Osteocyte (in vitro differentiated cells): ENCODE results near the gene ALDH1L2. TPM values are rescaled to one million over a fixed set of nuclear protein-coding genes. Genes with fewer than 3 reads are reported as not detected.
A peak's percentile ranks its signal among the peaks of the same experiment; 100 is the strongest.

Experiments
- DNase-seq: peaks from one replicate; pipeline ENCODE4 v3.0.0; 2021; ENCODE audit warnings: mixed read lengths; ENCODE audit not compliant: unreplicated experiment; ENCODE audit errors: extremely low spot score
- H3K27ac Mint-ChIP-seq: one replicate; pipeline ENCODE4 v1.8.0; 2021; ENCODE audit warnings: mild to moderate bottlenecking, mixed read lengths; ENCODE audit not compliant: unreplicated experiment
- H3K27me3 Mint-ChIP-seq: one replicate; pipeline ENCODE4 v1.8.0; 2021; ENCODE audit warnings: mixed read lengths; ENCODE audit not compliant: unreplicated experiment
- H3K36me3 Mint-ChIP-seq: one replicate; pipeline ENCODE4 v1.8.0; 2021; ENCODE audit warnings: mixed read lengths; ENCODE audit not compliant: unreplicated experiment
- H3K4me1 Mint-ChIP-seq: one replicate; pipeline ENCODE4 v1.8.0; 2021; ENCODE audit warnings: mixed read lengths; ENCODE audit not compliant: unreplicated experiment
- H3K4me3 Mint-ChIP-seq: one replicate; pipeline ENCODE4 v1.8.0; 2021; ENCODE audit warnings: mild to moderate bottlenecking, moderate library complexity, mixed read lengths; ENCODE audit not compliant: unreplicated experiment
- H3K9me3 Mint-ChIP-seq: one replicate; pipeline ENCODE4 v1.8.0; 2021; ENCODE audit warnings: mixed read lengths; ENCODE audit not compliant: unreplicated experiment
- total RNA-seq: library from RNA; stranded (reverse); gene quantifications from 2 replicates; pipeline ENCODE4 v1.2.1, GENCODE V29; 2021
- TF ChIP-seq, protein P1 (sequence below): fragments of 200-600 bp; sonication (generic); IDR thresholded peaks from 2 replicates; pipeline ENCODE4 v1.5.0; 2021; ENCODE audit warnings: antibody characterized with exemption, mild to moderate bottlenecking, moderate library complexity

Gene ALDH1L2
- total RNA-seq, 1 donor from 2014 or later: 85.5 TPM

DNA sequence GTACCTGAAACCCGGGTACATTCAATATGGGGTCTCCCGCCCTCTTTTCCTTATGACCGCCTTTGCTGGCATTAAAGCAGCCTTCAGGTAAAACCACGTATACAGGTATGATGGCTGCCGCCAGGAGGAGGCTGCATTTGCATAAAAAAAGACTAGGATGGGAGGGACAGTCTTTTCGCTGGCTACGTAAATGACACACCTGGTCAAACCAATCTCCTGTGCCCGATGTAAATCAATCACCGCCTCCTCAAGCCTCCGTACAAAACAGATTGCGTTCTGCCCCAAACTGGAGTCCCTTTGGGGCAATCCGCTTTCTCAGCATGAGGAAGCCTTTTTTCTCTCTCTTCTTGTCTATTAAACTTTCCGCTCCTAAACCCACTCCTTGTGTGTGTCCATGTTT lies 8.1 kb upstream of the ALDH1L2 start:
- Mint-ChIP-seq H3K27ac (no peak overlapping the region), H3K4me3 (no peak overlapping the region), H3K4me1 (no peaks in the 10 kb centered on the region), H3K27me3 (peaks cover 24% of the 10 kb centered on the region), H3K36me3 (peaks cover 3% of the 10 kb centered on the region), H3K9me3 (peaks cover 7% of the 10 kb centered on the region)
- DNase-seq: no peak
- TF ChIP-seq, protein P1, sequence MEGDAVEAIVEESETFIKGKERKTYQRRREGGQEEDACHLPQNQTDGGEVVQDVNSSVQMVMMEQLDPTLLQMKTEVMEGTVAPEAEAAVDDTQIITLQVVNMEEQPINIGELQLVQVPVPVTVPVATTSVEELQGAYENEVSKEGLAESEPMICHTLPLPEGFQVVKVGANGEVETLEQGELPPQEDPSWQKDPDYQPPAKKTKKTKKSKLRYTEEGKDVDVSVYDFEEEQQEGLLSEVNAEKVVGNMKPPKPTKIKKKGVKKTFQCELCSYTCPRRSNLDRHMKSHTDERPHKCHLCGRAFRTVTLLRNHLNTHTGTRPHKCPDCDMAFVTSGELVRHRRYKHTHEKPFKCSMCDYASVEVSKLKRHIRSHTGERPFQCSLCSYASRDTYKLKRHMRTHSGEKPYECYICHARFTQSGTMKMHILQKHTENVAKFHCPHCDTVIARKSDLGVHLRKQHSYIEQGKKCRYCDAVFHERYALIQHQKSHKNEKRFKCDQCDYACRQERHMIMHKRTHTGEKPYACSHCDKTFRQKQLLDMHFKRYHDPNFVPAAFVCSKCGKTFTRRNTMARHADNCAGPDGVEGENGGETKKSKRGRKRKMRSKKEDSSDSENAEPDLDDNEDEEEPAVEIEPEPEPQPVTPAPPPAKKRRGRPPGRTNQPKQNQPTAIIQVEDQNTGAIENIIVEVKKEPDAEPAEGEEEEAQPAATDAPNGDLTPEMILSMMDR: no peak

- Mint-ChIP-seq H3K4me3 (no peak overlapping the region), H3K4me1 (no peaks in the 10 kb centered on the region), H3K9me3 (peaks cover 8% of the 10 kb centered on the region), H3K27me3 (peaks cover 24% of the 10 kb centered on the region), H3K36me3 (peaks cover 3% of the 10 kb centered on the region), H3K27ac (no peak overlapping the region)
- TF ChIP-seq, protein P1: no peak
- DNase-seq: no peak
Measured at GRCh38 chr12:105091476-105092206, 7.4 kb upstream of the ALDH1L2 start.

DNA sequence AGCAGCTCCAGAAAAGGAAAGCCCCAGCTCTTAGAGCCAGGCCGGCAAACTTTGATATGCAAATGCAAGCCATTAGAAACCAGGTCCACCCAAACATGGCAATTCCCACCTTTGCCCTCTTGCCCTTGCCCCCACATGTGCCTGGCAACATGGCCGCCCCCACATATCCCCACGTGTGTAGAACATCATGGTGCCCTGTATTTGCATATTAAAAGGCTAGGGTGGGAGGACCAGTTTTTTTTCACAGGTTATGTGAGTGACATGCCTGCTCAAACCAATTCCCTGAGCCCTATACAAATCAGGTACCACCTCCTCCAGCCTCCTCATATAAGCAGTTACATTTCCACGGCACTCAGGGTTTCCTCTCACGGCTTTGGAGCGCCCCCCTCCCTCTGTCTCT lies 6.1 kb upstream of the ALDH1L2 start:
- DNase-seq: no peak
- TF ChIP-seq, protein P1: no peak
- Mint-ChIP-seq H3K4me3 (no peak overlapping the region), H3K4me1 (no peaks in the 10 kb centered on the region), H3K27me3 (peaks cover 24% of the 10 kb centered on the region), H3K27ac (no peak overlapping the region), H3K9me3 (peaks cover 14% of the 10 kb centered on the region), H3K36me3 (no peaks in the 10 kb centered on the region)

- no peak for DNase-seq
- H3K4me3 Mint-ChIP-seq: no peak overlapping the region
- H3K27me3 Mint-ChIP-seq: peaks cover 24% of the 10 kb centered on the region
- TF ChIP-seq, protein P1: no peak
- no peaks in the 10 kb centered on the region for H3K4me1 Mint-ChIP-seq
- no peak overlapping the region for H3K27ac Mint-ChIP-seq
- peaks cover 14% of the 10 kb centered on the region for H3K9me3 Mint-ChIP-seq
- no peaks in the 10 kb centered on the region for H3K36me3 Mint-ChIP-seq
Measured at GRCh38 chr12:105089817-105090216, 5.6 kb upstream of the ALDH1L2 start.

- Mint-ChIP-seq H3K27ac (peak overlapping the region; percentile 7), H3K4me3 (peak overlapping the region; percentile 14), H3K27me3 (peaks cover 3% of the 10 kb centered on the region), H3K36me3 (no peaks in the 10 kb centered on the region), H3K4me1 (peaks cover 25% of the 10 kb centered on the region), H3K9me3 (peaks cover 8% of the 10 kb centered on the region)
- TF ChIP-seq, protein P1: no peak
- no peak for DNase-seq
Measured at GRCh38 chr12:105085501-105085900, 1.2 kb upstream of the ALDH1L2 start.
